HG03457 (cell line): Measurements from ENCODE around the gene EFL1.

Experiments
- ATAC-seq: cut with Tn5 transposase; IDR thresholded peaks from one replicate; pipeline ENCODE4 v1.9.1; 2021; ENCODE audit warnings: moderate number of reproducible peaks; ENCODE audit not compliant: unreplicated experiment

EFL1 gene

DNA sequence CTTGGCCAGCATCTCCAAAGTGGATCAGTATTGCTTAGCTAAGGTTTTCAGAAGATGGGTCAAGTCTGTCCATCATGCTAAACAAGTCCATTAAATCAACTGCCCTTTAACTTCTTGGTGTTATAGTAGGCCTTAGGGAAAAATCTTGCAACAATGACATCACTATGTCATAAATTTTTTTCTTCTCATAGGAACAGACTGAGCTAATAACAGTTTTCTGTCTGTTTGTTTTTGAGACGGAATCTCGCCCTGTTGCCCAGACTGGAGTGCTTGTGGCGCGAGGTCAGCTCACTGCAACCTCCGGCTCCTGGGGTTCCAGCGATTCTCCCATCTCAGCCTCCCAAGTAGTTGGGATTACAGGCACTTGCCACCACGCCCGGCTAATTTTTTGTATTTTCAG lies 94.2 kb downstream of the EFL1 start:
- no peak for ATAC-seq

DNA sequence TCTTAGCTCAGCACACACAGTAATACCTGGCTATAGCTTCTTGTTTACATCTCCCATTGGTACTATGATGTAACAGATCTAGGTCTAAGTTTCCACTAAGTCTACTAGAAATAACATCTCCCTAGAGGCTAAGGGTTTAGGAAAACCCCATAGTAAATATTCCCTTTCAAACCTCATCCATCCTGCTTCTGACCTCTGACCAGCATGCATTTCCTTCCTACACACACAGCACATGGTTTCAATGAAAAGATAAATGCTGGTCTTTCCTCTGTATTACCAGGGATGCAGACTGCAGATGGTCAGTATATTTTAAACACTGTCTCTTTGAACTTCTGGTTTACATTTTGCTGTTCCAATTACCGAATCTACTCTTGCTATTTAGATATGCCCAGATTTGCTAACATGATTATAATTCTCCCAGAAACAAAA lies 96.6 kb downstream of the EFL1 start:
- no peak for ATAC-seq

DNA sequence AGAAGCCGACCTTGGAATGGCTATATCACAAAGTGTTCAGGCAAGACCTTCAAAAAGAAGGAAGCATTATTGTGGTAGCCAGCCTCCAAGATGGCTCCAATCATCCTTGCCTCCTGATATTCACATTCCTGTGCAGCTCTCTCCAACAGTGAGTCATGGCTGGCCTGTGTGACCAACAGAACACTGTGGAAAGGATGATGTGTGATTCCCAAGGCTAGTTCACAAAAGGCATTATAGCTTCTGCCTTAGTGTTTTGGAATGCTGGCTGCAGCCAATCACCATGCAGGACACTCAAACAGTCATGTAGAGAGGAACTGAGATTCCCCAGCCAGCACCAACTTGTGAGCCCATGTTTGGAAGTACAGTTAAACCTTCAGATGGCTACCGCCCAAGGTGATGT lies 102.6 kb downstream of the EFL1 start:
- no peak for ATAC-seq

DNA sequence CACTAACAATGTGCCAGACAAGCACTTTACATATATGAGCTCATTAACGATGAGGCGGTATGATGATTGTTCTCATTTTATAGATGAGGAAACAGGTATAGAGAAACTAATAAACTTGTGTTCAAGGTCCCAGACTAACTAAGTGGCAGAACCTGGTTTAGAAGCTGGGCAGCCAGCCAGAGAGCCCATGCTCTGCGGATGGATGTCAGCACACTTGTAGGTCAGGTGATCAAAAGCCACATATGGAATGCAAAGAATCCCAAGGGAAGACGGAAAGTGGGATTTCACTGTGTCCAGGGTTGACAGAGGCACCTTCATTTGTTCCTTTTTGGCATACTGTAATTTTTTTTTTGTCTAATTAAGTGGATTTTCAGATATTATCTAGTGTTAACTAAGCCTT lies 103.7 kb downstream of the EFL1 start:
- no peak for ATAC-seq

DNA sequence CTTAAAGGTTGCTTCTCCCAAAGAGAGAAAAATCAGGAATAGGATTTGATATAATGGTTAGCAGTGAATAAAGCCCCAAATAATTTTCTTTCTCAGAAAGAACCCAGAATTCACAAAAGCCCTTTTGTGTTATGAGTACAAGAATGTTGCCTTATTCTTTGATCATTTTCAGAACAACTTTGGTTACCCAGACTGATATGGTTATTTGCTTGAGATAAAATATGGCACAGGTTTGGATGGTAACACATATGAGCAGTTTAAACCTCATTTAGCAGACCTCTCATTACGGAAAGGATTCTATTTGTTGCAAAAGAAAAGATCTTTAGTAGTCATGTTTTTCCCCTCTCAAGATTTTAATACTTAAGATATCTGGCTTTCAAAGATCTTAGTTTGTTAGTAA lies 111.9 kb downstream of the EFL1 start:
- ATAC-seq: no peak

DNA sequence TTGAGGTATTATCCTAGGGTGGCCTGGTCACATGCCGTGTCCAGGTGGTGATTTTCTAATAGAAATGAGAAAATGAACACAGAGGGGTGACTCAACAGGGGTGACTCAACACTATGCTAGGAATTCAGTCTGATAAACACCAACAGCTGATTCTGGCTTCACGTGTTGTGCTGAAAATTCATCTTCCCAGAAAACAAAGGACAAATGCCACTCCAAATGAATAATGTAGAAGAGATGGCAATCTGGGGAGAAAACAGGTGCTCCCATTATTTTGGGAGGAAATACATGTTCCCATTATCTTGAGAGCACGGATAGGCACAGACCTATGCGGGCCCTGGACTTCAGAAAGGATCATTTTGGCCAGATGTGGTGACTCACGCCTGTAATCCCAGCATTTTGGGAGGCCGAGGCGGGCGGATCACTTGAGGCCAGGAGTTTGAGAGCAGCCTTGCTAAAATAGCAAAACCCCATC lies 115.5 kb downstream of the EFL1 start:
- no peak for ATAC-seq

DNA sequence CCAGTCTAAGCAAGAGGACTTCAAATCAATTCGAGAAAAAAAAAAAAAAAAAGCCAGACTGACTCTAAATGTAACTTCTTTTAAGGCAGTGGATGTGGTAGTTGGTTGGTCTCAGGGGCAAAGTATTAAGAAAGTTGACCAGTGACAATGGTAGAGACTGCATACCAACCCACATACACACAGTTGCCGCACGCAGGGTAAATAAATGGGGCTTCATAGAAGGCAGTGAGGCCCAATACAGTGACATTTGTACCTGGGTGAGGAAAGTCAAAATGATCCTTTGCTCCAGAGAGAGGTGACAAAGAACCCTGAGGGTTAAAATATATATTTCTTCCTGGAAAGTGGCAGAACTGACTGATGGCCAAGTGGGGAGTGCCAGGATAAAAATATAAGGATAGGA lies 116.0 kb downstream of the EFL1 start:
- ATAC-seq: no peak

DNA sequence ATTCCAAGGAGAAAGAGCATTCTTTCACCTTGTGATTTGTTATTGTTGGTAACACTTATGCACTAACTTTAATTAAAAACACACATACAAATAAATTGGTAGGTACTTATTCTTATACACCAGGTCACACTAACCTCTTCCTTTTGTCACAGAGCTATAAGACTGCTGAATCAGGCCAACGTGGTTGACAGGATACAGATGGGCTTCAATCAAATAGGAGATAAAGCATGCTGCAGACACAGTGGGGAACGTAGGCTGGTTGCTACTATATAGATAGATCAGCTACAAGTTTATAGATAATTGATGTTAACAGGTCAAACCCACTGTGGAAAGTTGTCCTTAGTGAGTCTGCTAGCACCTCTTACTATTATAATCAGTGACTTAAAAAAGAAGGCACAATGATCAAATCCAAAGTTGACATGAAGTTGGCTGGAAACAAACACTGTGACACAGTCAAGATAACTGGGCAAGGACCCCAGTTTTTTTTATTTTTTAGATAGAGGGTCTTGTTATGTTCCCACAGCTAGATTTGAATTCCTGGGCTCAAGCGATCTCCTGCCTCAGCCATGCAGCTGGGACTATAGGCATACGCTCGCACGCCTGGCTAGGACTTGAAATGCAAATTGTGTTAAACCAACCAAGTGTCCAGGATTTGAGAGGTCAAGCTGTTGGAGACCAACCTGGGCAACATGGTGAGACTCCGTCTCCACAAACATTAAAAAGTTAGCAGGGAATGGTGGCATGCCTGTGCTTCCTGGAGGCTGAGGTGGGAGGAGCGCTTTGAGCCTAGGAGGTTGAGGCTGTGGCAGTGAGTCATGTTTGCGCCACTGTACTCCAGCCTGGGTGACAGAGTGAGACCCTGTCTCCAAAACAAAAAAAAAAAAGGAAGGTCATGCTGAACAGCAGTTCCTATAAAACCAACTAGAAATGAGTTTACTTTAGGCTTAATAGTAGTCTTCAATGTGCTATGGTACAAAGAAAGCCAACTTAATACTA lies 118.8 kb downstream of the EFL1 start:
- ATAC-seq: no peak

DNA sequence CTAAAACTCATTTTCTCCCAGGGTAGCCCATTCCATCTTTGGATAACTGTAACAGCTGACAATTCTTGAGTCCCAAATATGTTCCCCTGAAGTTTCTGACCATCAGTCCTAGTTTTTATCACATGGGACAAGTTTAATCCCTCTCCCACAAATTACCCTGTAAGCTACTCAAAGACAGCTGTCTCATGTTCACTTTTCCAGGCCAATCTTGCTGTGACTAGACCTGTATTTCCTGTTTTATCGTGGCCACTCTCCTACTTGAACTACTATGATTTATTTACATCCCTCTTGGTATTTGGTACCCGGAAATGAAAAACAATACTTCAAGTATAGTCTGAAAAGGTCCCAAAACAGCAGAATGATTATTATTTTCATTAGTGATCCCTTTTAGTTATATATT lies 121.6 kb downstream of the EFL1 start:
- ATAC-seq: no peak

DNA sequence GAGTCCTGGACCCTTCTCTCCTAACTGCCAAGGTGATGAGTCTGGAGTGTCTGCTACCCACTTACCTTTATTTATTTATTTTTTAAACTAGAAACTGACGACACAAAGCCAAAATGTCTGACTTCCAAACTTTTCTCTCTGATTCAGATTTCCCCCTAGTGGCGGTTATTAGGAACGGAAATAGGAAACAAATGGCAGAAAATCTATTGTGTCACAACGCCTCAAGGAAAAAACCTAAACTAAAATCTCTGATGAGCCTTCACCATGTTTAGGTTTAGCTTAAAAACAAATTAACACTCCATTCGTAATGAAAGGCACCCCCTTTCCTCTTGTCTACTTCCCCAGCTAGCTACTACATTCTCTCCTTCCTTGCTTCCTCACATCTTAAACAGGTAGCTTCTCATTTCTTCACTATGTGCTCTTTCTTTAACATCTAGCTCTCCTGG lies 122.7 kb downstream of the EFL1 start:
- ATAC-seq: no peak

DNA sequence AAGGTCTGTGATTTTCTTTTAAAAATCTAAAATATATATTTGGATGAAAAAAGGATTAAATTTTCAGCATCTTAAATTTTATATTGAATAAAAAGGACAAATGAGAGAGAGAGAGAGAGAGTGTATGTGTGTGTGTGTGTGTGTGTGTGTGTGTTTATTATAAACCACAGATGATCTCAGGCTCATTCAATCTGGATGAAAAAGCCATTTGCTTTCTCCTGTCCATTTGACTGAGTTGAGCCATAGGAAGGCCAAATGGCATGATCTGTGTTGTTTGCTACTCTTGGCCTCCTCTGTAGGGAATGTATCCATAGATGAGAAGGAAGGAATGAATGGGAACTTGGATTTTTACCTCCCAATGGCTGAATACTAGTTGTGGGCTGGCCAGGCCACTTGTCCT lies 124.2 kb downstream of the EFL1 start:
- ATAC-seq: no peak

DNA sequence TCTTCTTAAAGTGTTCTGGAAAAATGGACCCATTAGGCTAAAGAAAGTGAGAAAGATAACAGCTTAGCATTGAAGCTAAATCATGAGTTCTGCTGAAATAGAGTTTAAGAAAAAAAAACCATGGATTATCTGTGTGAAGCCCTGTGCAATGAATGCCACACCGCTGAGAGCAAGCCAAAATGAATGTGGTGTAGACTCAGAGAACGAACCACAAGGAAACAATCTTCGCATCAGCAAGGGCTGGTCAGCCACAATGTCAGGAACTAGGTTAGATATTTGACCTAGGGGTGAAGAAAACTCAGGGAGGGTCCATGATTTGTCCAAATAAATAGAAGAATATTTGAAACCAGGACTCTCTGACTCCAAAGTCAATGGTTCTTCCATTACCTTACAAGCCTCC lies 125.3 kb downstream of the EFL1 start:
- no peak for ATAC-seq

DNA sequence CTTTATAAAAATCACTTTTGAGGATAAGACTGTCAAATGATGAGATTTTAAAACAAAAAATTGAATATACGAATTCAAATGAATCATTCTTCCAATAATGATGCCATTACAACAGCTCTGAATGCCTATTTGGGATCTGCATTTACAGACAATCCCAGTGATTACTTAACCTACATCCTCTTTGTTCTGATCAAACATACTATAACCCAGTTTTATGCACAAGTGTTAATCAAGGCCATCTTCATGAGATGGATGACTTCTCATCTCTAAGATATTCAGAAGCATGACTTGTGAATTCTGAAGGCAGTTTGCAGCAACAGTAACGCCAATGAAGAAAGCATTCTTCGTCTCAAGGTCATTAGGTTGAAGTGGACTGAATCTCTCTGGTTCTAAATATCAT lies 126.4 kb downstream of the EFL1 start:
- no peak for ATAC-seq

DNA sequence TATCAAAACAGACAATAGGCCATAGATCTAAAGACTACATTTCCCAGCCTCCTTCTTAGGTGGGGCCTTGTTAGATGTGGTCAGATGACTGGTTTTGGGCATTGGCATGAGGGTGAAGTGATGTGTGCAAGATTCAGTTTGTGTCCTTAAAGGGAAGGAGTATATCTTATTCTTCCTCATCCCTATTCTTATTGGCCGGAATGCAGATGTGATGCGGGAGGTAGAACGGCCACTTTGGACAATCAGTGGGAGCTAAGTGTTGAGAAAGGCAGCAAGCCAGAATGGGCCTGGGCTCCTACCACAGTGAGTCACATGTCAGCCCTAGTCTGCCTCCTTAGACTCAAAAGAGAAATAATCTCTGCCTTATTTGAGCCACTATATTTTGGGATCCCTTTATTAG lies 126.9 kb downstream of the EFL1 start:
- ATAC-seq: no peak

DNA sequence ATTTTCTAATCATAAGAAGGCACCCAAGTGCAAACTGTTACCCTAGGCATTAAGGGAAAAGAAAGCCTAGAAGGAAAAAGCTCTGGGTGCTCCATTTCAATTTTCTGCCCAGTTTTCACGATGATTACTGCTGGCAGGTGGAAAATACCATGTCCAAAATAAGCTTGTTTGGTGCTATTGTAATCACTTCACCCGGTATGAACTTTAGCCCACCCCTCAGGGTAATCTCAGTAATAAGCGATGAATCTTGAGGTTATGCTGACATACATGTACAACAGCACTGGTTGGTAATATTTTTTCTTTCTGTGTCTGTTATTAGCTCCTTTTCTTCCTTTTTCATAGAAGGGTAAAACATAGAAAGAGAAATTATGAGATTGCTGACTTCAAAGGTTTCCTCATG lies 128.1 kb downstream of the EFL1 start:
- no peak for ATAC-seq

DNA sequence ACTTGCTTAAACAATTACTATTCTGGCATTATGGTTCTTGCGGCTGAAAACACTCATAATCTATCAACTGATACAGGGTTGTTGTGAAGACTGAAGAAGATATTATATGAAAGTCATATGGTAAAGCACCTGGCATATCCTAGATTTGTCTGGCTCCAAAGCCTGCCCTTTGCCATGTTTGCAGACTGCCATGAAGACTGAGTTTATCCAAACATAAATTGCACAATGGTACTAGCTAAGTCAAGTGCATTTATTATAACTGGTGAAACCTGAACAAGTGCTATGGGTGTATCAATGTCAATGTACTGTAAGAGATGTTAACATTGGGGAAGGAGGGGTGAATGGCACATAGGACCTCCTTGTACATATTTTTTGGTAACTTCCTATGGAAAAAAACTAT lies 129.3 kb downstream of the EFL1 start:
- ATAC-seq: no peak

DNA sequence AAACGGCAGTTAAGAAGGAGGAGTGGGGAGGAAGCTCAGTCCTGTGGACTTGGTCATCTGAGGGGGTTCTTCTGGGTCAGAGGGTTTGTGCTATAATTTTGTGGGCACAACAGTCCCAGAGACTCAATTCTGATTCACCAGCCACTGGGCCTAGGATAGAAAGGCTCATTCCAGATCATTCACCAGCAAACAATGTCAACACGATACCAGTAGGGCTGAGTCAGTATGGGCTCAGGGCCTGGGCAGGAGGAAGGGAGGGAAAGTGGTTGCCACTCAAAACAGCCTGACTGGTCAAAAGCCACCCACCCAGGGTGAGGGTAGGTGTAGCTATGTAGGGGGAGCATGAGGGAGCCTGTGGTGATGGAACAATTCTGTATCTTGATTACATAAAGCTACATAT lies 129.8 kb downstream of the EFL1 start:
- no peak for ATAC-seq

DNA sequence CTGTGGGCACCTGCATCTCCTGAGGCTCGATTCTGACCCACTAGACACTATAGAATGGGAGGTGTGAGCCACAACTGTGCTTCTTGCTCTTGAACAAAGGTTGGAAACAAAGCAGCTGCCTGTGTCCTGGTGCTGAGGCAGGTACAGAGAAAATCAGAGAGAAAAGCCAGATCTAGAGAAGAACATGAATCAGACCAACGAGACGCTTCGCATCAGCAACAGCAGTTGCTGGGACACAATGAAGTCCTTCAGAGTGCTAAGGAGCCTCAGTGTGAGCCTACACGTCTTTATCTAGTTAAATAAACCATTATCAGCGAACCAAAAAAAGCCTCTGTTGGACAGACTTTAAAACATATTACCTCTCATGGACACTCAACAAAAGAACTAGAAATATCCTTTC lies 130.4 kb downstream of the EFL1 start:
- no peak for ATAC-seq

DNA sequence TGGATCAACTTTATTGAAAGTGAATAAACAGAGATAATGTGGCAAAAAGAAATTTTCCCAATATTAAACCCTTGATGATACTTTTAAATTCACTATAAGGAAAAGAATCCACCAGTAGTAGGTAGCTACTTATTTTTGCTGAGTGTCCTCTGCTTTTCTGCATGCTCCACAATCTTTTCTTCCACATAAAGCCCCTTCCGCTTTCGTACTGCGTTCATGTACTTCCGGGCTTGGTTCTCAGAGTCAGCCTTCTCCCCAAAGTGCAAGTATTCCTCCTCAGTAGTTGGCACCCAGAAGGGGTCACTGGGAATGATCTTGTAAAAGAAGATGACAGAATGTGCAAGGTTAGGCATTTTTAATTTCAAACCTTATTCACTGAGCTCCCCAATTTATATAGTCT lies 132.3 kb downstream of the EFL1 start:
- ATAC-seq: no peak

DNA sequence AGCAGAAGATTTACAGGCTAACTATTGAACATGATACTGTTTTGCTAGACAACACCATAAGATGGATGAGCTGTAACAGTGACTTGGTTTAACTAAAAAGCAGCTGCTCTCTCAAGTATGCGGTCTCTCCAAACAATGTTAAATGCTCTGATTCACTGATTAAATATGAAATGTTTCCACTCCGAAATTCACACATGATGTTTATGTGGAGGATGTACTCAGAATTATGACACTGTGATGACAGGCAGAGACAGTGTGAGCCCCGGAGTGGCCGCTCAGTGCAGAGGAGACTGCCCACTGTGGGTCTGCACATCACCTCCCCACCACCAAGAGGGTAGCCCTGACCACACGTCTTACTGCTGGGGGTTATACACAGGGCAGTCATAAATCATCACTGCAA lies 132.8 kb downstream of the EFL1 start:
- ATAC-seq: no peak

DNA sequence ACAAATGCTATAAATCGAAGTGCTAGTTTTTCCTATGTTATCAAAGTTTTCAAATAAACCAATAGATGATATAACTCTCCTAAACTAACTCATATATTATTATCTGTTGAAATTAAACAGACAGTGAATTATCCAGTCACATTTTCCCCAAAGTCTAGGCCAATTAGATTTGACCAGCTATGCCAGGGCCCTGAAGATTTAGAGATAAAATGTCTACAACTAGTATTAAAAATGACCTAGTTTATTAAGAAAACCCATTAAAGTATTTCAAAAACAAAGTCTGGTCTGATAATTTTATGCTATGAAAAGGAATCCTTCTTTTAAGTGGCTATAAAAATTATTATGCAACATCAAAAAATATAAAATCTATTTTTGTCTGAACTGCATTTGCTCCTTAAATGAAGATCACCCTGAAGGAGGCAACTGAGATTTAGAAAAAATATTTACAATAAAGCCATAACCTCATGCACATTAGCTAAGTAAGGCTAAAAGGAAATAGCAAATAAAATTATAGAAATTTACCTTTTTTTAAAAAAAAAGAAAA lies 133.3 kb downstream of the EFL1 start:
- ATAC-seq: no peak

DNA sequence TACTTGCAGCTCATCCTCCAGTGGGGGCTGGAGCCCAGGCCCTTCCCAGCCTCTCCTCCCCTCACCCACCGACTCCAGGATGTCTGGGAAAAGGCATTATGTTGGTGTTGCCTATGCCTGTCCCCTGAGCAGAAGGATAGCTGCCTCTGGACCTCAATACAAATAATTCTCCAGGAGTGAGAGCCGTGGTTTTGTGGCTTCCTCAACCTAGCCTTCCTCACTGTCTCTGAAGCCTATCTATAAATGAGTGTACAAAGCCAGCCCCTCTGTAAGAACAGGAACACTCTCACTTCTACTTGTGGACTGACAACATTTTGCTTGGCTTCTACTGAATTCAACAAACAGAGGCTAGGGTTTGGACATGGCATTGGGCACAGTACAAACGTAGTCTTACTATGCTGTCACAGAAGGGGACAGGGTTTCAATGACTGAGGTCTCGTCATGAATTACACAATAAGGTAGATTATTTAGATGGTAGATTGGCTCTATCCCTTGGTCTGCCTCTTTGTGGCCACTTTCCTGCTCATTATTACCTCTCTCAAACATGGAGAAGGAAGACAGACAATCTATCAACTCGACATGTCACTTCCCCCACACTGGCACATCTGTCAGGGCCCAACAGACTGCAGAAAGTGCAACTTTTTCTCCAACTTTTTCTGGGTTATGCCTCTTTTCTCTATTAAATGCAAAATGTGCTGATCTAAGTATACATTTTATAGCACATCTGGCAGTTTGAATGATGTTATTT lies 134.0 kb downstream of the EFL1 start:
- peak; percentile 70 for ATAC-seq
